ENCODE data around the gene LMAN1. TPM values are rescaled to one million over a fixed set of nuclear protein-coding genes. Genes with fewer than 3 reads are reported as not detected.

LMAN1 gene
- total and polyA plus RNA-seq, 2 experiments from 2014 or later: 82.1 to 149 TPM

GRCh38 chr18:59382383-59382782 is 23.3 kb upstream of the LMAN1 start:
- Histone ChIP-seq H2AFZ (no peak overlapping the region), H3K4me2 (no peak overlapping the region), H3K27ac (no peak overlapping the region), H3K36me3 (replicated peaks; ENCODE audit: insufficient read depth, low read depth) (no peaks in the 10 kb centered on the region), H4K20me1 (ENCODE audit: insufficient read depth, poor library complexity, severe bottlenecking) (no peaks in the 10 kb centered on the region), H3K79me2 (no peaks in the 10 kb centered on the region), H3K4me1 (ENCODE audit: insufficient read depth) (no peaks in the 10 kb centered on the region), H3K27me3 (peaks cover 8% of the 10 kb centered on the region), H3K9me2 (replicated peaks; ENCODE audit: insufficient read depth) (no peaks in the 10 kb centered on the region), H3K4me3 (no peak overlapping the region), H3K9me3 (ENCODE audit: low read depth) (no peaks in the 10 kb centered on the region)
- TF ChIP-seq EZH2phosphoT487 (IDR thresholded peaks at IDR 0.05; ENCODE audit: low read depth, severe bottlenecking, unreplicated experiment) (no peak), EZH2 (IDR thresholded peaks at IDR 0.05; ENCODE audit: borderline replicate concordance) (no peak), CTCF (IDR thresholded peaks at IDR 0.05; ENCODE audit: poor library complexity) (no peak)
- DNase-seq (ENCODE audit: low spot score): no peak
- WGBS (ENCODE audit: low lambda C conversion rate, missing lambda C conversion rate): 88% methylated on average over 7 of the region's 7 CpGs

GRCh38 chr18:59381949-59382348 is 22.9 kb upstream of the LMAN1 start:
- Histone ChIP-seq H3K27ac (no peak overlapping the region), H3K36me3 (replicated peaks; ENCODE audit: insufficient read depth, low read depth) (no peaks in the 10 kb centered on the region), H3K4me2 (no peak overlapping the region), H3K4me1 (ENCODE audit: insufficient read depth) (no peaks in the 10 kb centered on the region), H4K20me1 (ENCODE audit: insufficient read depth, poor library complexity, severe bottlenecking) (no peaks in the 10 kb centered on the region), H3K79me2 (no peaks in the 10 kb centered on the region), H3K4me3 (no peak overlapping the region), H3K9me2 (replicated peaks; ENCODE audit: insufficient read depth) (no peaks in the 10 kb centered on the region), H2AFZ (no peak overlapping the region), H3K9me3 (ENCODE audit: low read depth) (no peaks in the 10 kb centered on the region), H3K27me3 (peaks cover 9% of the 10 kb centered on the region)
- DNase-seq (ENCODE audit: low spot score): no peak
- TF ChIP-seq CTCF (IDR thresholded peaks at IDR 0.05; ENCODE audit: poor library complexity): no peak
- TF ChIP-seq EZH2 (IDR thresholded peaks at IDR 0.05; ENCODE audit: borderline replicate concordance): no peak
- no peak for TF ChIP-seq EZH2phosphoT487 (IDR thresholded peaks at IDR 0.05; ENCODE audit: low read depth, severe bottlenecking, unreplicated experiment)
- 91% methylated on average over 6 of the region's 6 CpGs for WGBS (ENCODE audit: low lambda C conversion rate, missing lambda C conversion rate)

- Histone ChIP-seq H4K20me1 (ENCODE audit: insufficient read depth, poor library complexity, severe bottlenecking) (no peaks in the 10 kb centered on the region), H2AFZ (no peak overlapping the region), H3K4me3 (no peak overlapping the region), H3K9me2 (replicated peaks; ENCODE audit: insufficient read depth) (no peaks in the 10 kb centered on the region), H3K27ac (no peak overlapping the region), H3K4me2 (no peak overlapping the region), H3K36me3 (replicated peaks; ENCODE audit: insufficient read depth, low read depth) (no peaks in the 10 kb centered on the region), H3K27me3 (peaks cover 10% of the 10 kb centered on the region), H3K79me2 (no peaks in the 10 kb centered on the region), H3K4me1 (ENCODE audit: insufficient read depth) (no peaks in the 10 kb centered on the region), H3K9me3 (ENCODE audit: low read depth) (no peaks in the 10 kb centered on the region)
- WGBS (ENCODE audit: low lambda C conversion rate, missing lambda C conversion rate): 79% methylated on average over 5 of the region's 5 CpGs
- TF ChIP-seq CTCF (IDR thresholded peaks at IDR 0.05; ENCODE audit: poor library complexity) (no peak), EZH2phosphoT487 (IDR thresholded peaks at IDR 0.05; ENCODE audit: low read depth, severe bottlenecking, unreplicated experiment) (no peak), EZH2 (IDR thresholded peaks at IDR 0.05; ENCODE audit: borderline replicate concordance) (no peak)
- no peak for DNase-seq (ENCODE audit: low spot score)
These were observed 21.6 kb upstream of the LMAN1 start for GRCh38 chr18:59380706-59381105.

Data from hepatocyte (in vitro differentiated cells).